ENCODE data around the gene RBM5.

RBM5 gene

GRCh38 chr3:50156549-50157493 lies 68.1 kb downstream of the RBM5 start:
- no peak for DNase-seq (ENCODE audit: low spot score)

GRCh38 chr3:50157827-50158529 lies 69.3 kb downstream of the RBM5 start:
- DNase-seq (ENCODE audit: low spot score) = no peak

More at GRCh38 chr3:50156549-50157493, 68.1 kb downstream of the RBM5 start:
- no peak for TF ChIP-seq CTCF (IDR thresholded peaks at IDR 0.05; ENCODE audit: extremely low read depth, missing control alignments)

GRCh38 chr3:50158530-50159146 lies 69.9 kb downstream of the RBM5 start:
- no peak for DNase-seq (ENCODE audit: low spot score)
- no peak for TF ChIP-seq CTCF (IDR thresholded peaks at IDR 0.05; ENCODE audit: extremely low read depth, missing control alignments)

More at GRCh38 chr3:50157827-50158529, 69.3 kb downstream of the RBM5 start:
- no peak for TF ChIP-seq CTCF (IDR thresholded peaks at IDR 0.05; ENCODE audit: extremely low read depth, missing control alignments)

GRCh38 chr3:50160561-50160983 lies 71.9 kb downstream of the RBM5 start:
- TF ChIP-seq CTCF (IDR thresholded peaks at IDR 0.05; ENCODE audit: extremely low read depth, missing control alignments) = no peak
- DNase-seq (ENCODE audit: low spot score) = no peak

- no peak for DNase-seq (ENCODE audit: low spot score)
- no peak for TF ChIP-seq CTCF (IDR thresholded peaks at IDR 0.05; ENCODE audit: extremely low read depth, missing control alignments)
Observed at GRCh38 chr3:50161320-50161719, 72.6 kb downstream of the RBM5 start.

- no peak for TF ChIP-seq CTCF (IDR thresholded peaks at IDR 0.05; ENCODE audit: extremely low read depth, missing control alignments)
- no peak for DNase-seq (ENCODE audit: low spot score)
Observed at GRCh38 chr3:50162034-50162883, 73.5 kb downstream of the RBM5 start.

Measured in GM20000 (cell line).